Adrenal gland (tissue), 5 donors: ENCODE results near the gene NR1D1.
"Not testable (repeated sequence)": the region's sequence is repeated elsewhere in the genome, so short reads cannot be mapped to it uniquely, and the experiment has no call there.

Source experiments
- CTCF ChIP-seq, 6 experiments: fragments of 450-650 bp in 4 of 6; fragments of 200-600 bp in 2 of 6; sonication (generic) in 1 of 6; IDR thresholded peaks; 1 replicate in 5 of 6; 2 replicates in 1 of 6; pipeline versions ENCODE4 v1.5.1 to v1.8.0; 2016 to 2021; ENCODE audit warnings: antibody characterized with exemption in 6 of 6, mild to moderate bottlenecking in 2 of 6, moderate library complexity in 1 of 6
- POLR2A ChIP-seq, 2 donors: fragments of 450-650 bp; IDR thresholded peaks; one replicate each; pipeline ENCODE4 v1.6.1; 2017; ENCODE audit warnings: antibody characterized with exemption in 2 of 2, mild to moderate bottlenecking in 2 of 2, moderate library complexity in 1 of 2
- donor health status: DM: no; HTN: no; CAD: no.

GRCh38 chr17:40143166-40143565 lies 42.8 kb upstream of the NR1D1 start:
- TF ChIP-seq CTCF, POLR2A (IDR thresholded peaks at IDR 0.05): not testable (repeated sequence)
